Trophoblast cell (in vitro differentiated cells and primary cell): ENCODE data around the gene PHACTR1.
"Not testable (repeated sequence)": the region's sequence is repeated elsewhere in the genome, so short reads cannot be mapped to it uniquely, and the experiment has no call there.

ENCODE experiments used
- DNase-seq, 2 donors: peaks; one replicate each; pipeline ENCODE4 v3.0.0-alpha.2; 2016
- H2AFZ ChIP-seq: 2 replicates; pipeline ENCODE4 v1.6.1; 2013; ENCODE audit warnings: low read length, moderate library complexity, mild to moderate bottlenecking; ENCODE audit not compliant: insufficient read depth, poor library complexity
- H2AK5ac ChIP-seq: 2 replicates; pipeline ENCODE4 v1.6.1; 2013; ENCODE audit warnings: mild to moderate bottlenecking, low read length
- H2BK120ac ChIP-seq: 2 replicates; pipeline ENCODE4 v1.6.1; 2013; ENCODE audit warnings: low read length, mild to moderate bottlenecking, moderate library complexity; ENCODE audit not compliant: insufficient read depth, poor library complexity
- H2BK12ac ChIP-seq: 2 replicates; pipeline ENCODE4 v1.6.1; 2013; ENCODE audit warnings: mild to moderate bottlenecking, low read length, moderate library complexity
- H2BK5ac ChIP-seq: 2 replicates; pipeline ENCODE4 v1.6.1; 2013; ENCODE audit warnings: low read length, low read depth, moderate library complexity, mild to moderate bottlenecking; ENCODE audit not compliant: poor library complexity
- H3K14ac ChIP-seq: 2 replicates; pipeline ENCODE4 v1.6.1; 2013; ENCODE audit warnings: mild to moderate bottlenecking, low read length
- H3K18ac ChIP-seq: 2 replicates; pipeline ENCODE4 v1.6.1; 2013; ENCODE audit warnings: mild to moderate bottlenecking, low read length
- H3K23ac ChIP-seq: 2 replicates; pipeline ENCODE4 v1.6.1; 2013; ENCODE audit warnings: low read length
- H3K27ac ChIP-seq: 2 replicates; pipeline ENCODE4 v1.5.1; 2013; ENCODE audit warnings: low read depth, mild to moderate bottlenecking, inconsistent platforms, low read length, moderate library complexity
- H3K27me3 ChIP-seq: 2 replicates; pipeline ENCODE4 v1.6.1; 2013; ENCODE audit warnings: inconsistent platforms, mild to moderate bottlenecking, low read length, moderate library complexity; ENCODE audit not compliant: insufficient read depth
- H3K36me3 ChIP-seq, 2 experiments: 1 replicate in 1 of 2; 2 replicates in 1 of 2; pipeline ENCODE4 v1.6.1; 2013; ENCODE audit warnings: low read length in 2 of 2, mild to moderate bottlenecking in 2 of 2, moderate library complexity in 1 of 2; ENCODE audit not compliant: insufficient read depth in 2 of 2, control insufficient read depth in 1 of 2
- H3K4ac ChIP-seq: 2 replicates; pipeline ENCODE4 v1.6.1; 2013; ENCODE audit warnings: low read depth, mild to moderate bottlenecking, low read length, moderate library complexity
- H3K4me1 ChIP-seq, 2 experiments: 1 replicate in 1 of 2; 2 replicates in 1 of 2; pipeline ENCODE4 v1.6.1; 2013; ENCODE audit warnings: low read length in 2 of 2, mild to moderate bottlenecking in 2 of 2, moderate library complexity in 1 of 2; ENCODE audit not compliant: insufficient read depth in 2 of 2, control insufficient read depth in 1 of 2
- H3K4me2 ChIP-seq: 2 replicates; pipeline ENCODE4 v1.6.1; 2013; ENCODE audit warnings: inconsistent platforms, mild to moderate bottlenecking, low read length, moderate library complexity
- H3K4me3 ChIP-seq: 2 replicates; pipeline ENCODE4 v1.5.1; 2013; ENCODE audit warnings: mild to moderate bottlenecking, low read depth, low read length, inconsistent platforms
- H3K79me1 ChIP-seq: one replicate; pipeline ENCODE4 v1.6.1; 2013; ENCODE audit warnings: low read length
- H3K79me2 ChIP-seq: 2 replicates; pipeline ENCODE4 v1.6.1; 2013; ENCODE audit warnings: low read length, mild to moderate bottlenecking; ENCODE audit not compliant: control insufficient read depth, insufficient read depth, poor library complexity
- H3K9ac ChIP-seq: 2 replicates; pipeline ENCODE4 v1.6.1; 2013; ENCODE audit warnings: mild to moderate bottlenecking, low read length
- H3K9me3 ChIP-seq: 2 replicates; pipeline ENCODE4 v1.6.1; 2013; ENCODE audit warnings: low read depth, mild to moderate bottlenecking, control low read depth, inconsistent platforms, low read length; ENCODE audit not compliant: insufficient read depth
- H4K12ac ChIP-seq: 2 replicates; pipeline ENCODE4 v1.6.1; 2013; ENCODE audit warnings: low read depth, mild to moderate bottlenecking, low read length, moderate library complexity
- H4K8ac ChIP-seq: 2 replicates; pipeline ENCODE4 v1.6.1; 2013; ENCODE audit warnings: low read depth, mild to moderate bottlenecking, low read length, moderate library complexity
- H4K91ac ChIP-seq: one replicate; pipeline ENCODE4 v1.6.1; 2013; ENCODE audit warnings: low read depth, mild to moderate bottlenecking, low read length, moderate library complexity
- WGBS: extraction: QIAGEN DNeasy Blood & Tissue Kit; methylation state at CpG from one replicate; pipeline ENCODE4 v1.1.7; 2013; ENCODE audit warnings: missing lambda C conversion rate; ENCODE audit not compliant: insufficient read length, insufficient coverage; ENCODE audit errors: extremely low coverage; 5-methylcytosine and 5-hydroxymethylcytosine counted together

The PHACTR1 gene

DNA sequence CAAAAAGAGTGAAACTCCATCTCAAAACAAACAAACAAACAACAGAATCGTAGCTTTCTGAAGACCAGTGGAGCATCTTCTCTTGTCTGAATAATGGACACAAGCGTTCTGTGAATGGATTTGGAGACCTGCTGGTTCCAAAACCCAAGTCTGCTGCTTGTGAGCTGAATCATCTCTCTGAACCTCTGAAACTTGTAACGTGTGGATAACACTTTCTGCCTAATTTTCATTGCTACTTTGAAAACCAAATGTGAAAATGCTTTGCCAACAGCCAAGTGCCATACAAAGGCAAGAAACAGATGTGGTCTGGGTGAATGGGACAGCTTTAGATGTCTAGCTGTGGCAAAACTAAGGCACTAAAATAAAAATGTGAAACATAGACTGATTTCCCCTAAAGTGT lies 44.3 kb downstream of the PHACTR1 start:
- Histone ChIP-seq H3K79me2 (no peaks in the 10 kb centered on the region), H3K4ac (no peak overlapping the region), H4K91ac (no peak overlapping the region), H3K27ac (no peak overlapping the region), H3K9ac (no peak overlapping the region), H2BK12ac (no peak overlapping the region), H3K27me3 (no peaks in the 10 kb centered on the region), H3K14ac (no peak overlapping the region), H4K8ac (no peak overlapping the region), H3K4me3 (no peak overlapping the region), H3K23ac (no peak overlapping the region), H3K79me1 (no peaks in the 10 kb centered on the region), H2BK120ac (no peak overlapping the region), H2AFZ (no peak overlapping the region), H3K4me1 (no peaks in the 10 kb centered on the region), H2AK5ac (no peak overlapping the region), H4K12ac (no peak overlapping the region), H3K9me3 (peaks cover 2% of the 10 kb centered on the region), H3K36me3 (no peaks in the 10 kb centered on the region), H2BK5ac (no peak overlapping the region), H3K18ac (no peak overlapping the region), H3K4me2 (no peak overlapping the region)
- DNase-seq = peak in 1 of 2 donors; percentile 31
- no CpG with 5 or more reads among the region's 3 CpGs for WGBS

DNA sequence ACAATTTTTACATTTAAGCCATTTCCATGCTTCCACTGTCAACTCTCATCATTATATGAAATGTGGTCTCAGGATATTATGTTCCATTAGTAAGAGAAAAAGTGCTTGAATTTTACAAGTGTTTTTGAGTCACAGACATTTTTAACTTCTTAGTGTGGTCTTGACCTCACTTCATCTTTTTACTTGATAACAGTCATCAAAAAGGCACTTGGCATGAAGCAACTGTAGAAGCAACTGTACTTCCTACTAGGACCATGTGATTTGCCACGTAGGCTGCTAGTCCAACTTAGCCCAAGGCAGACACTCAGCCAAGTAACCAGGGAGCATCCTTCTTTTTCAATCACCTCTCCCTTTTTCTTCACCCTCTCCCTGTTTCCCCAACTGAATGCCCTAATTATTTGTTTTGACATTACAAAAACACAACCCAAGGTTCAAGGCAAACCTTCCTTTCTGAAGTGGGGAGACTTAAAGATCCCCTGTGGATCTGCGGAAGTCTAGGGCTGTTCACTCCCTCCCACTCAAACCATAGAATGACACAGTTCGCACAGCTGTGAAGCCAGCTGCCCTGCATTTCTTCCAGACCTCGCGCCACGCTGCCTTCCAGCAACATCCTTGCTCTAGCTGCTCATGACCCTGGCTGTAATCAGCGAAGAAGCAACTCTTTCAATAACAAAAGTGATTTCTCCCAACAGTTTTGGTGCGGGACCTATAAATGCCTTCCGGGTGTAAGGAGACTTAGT lies 45.0 kb downstream of the PHACTR1 start:
- Histone ChIP-seq H3K36me3 (no peaks in the 10 kb centered on the region), H3K23ac (no peak overlapping the region), H2AFZ (no peak overlapping the region), H2BK120ac (no peak overlapping the region), H4K12ac (no peak overlapping the region), H2BK5ac (no peak overlapping the region), H3K4me2 (no peak overlapping the region), H3K18ac (no peak overlapping the region), H3K4me3 (no peak overlapping the region), H4K91ac (no peak overlapping the region), H3K27ac (no peak overlapping the region), H3K79me1 (no peaks in the 10 kb centered on the region), H4K8ac (no peak overlapping the region), H3K14ac (no peak overlapping the region), H3K79me2 (no peaks in the 10 kb centered on the region), H2BK12ac (no peak overlapping the region), H3K9ac (no peak overlapping the region), H3K9me3 (peaks cover 2% of the 10 kb centered on the region), H3K4me1 (no peaks in the 10 kb centered on the region), H3K27me3 (no peaks in the 10 kb centered on the region), H2AK5ac (no peak overlapping the region), H3K4ac (no peak overlapping the region)
- peak; percentile 85 to 94 for DNase-seq
- WGBS = no CpG with 5 or more reads among the region's 9 CpGs

DNA sequence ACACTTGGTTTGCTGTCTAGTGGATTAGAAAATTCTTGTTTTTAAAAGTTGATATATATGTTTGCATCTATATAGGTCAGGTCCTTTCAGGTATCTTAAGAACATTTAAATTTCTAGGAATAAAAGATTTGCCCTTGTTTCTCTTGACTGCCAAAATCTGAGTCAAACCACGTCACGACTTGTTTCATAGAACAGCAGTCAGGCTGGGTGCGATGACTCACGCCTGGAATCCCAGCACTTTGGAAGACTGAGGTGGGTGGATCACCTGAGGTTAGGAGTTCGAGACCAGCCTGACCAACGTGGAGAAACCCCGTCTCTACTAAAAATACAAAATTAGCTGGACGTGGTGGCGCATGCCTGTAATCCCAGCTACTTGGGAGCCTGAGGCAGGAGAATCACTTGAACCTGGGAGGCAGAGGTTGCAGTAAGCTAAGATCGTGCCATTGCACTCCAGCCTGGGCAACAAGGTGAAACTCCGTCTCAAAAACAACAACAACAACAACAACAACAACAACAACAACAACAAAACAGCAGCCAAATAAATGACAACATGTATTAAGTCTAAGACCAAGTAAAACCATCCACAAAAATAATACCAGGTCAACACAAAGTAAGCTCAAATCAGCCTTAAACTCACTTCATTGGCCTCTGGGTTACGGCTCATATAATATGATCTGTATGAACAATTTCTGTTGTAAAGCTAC lies 46.3 kb downstream of the PHACTR1 start:
- not testable (repeated sequence) for H3K23ac ChIP-seq, H3K9ac ChIP-seq, H4K8ac ChIP-seq, H2AFZ ChIP-seq, H3K14ac ChIP-seq, H2BK5ac ChIP-seq, H3K18ac ChIP-seq, H3K27ac ChIP-seq, H3K27me3 ChIP-seq, H3K4me3 ChIP-seq, H3K4me1 ChIP-seq, H3K4me2 ChIP-seq, H3K36me3 ChIP-seq, H4K91ac ChIP-seq, H3K79me2 ChIP-seq, H2BK120ac ChIP-seq, H2BK12ac ChIP-seq, H3K4ac ChIP-seq, H3K79me1 ChIP-seq, H3K9me3 ChIP-seq, H2AK5ac ChIP-seq, H4K12ac ChIP-seq
- peak; percentile 38 to 51 for DNase-seq
- no CpG with 5 or more reads among the region's 12 CpGs for WGBS

DNA sequence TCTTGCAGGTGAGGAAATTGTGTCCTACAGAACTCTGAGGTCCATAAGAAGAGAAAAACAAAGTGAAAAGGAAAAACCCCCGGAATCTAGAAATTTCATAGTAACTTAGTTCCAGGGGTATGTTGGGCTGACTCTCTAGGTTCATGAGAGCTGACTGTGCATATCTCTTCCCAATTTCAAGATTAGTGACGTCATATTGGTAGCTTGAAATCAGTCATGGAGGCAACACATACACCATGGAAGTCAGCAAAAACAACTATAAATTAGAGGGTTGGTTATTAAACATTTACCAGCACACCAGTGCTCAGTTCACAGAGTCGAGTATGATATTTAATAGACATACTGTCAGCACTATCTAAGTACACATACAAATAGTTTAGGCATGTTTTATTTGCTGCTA lies 49.8 kb downstream of the PHACTR1 start:
- H3K79me1 ChIP-seq = no peaks in the 10 kb centered on the region
- no peak overlapping the region for H3K14ac ChIP-seq
- H2BK12ac ChIP-seq = no peak overlapping the region
- no peak overlapping the region for H4K12ac ChIP-seq
- no peak overlapping the region for H3K4me2 ChIP-seq
- H2AFZ ChIP-seq = no peak overlapping the region
- H4K91ac ChIP-seq = no peak overlapping the region
- H3K4me1 ChIP-seq = no peaks in the 10 kb centered on the region
- no peaks in the 10 kb centered on the region for H3K36me3 ChIP-seq
- no peaks in the 10 kb centered on the region for H3K79me2 ChIP-seq
- peaks cover 2% of the 10 kb centered on the region for H3K9me3 ChIP-seq
- H3K23ac ChIP-seq = no peak overlapping the region
- H3K9ac ChIP-seq = no peak overlapping the region
- no CpG with 5 or more reads among the region's 3 CpGs for WGBS
- no peak overlapping the region for H2BK5ac ChIP-seq
- no peak overlapping the region for H2AK5ac ChIP-seq
- H4K8ac ChIP-seq = no peak overlapping the region
- H3K4ac ChIP-seq = no peak overlapping the region
- no peak overlapping the region for H3K18ac ChIP-seq
- H2BK120ac ChIP-seq = no peak overlapping the region
- H3K4me3 ChIP-seq = no peak overlapping the region
- H3K27me3 ChIP-seq = no peaks in the 10 kb centered on the region
- DNase-seq = no peak
- no peak overlapping the region for H3K27ac ChIP-seq
